Epidermal melanocyte (primary cell): ENCODE data around the gene NXPE3.
"Not testable (repeated sequence)": the region's sequence is repeated elsewhere in the genome, so short reads cannot be mapped to it uniquely, and the experiment has no call there.

Experiments used
- DNase-seq: peaks from one replicate; pipeline ENCODE4 v3.0.0; 2011; ENCODE audit warnings: low spot score; ENCODE audit not compliant: insufficient read length

Gene NXPE3

GRCh38 chr3:101779047-101779821 is at the start of gene NXPE3:
NXPE3 (plus strand) TSS chr3:101779211; CDS start chr3:101785597, 6,386 bp downstream.
- peak; percentile 60 for DNase-seq

- DNase-seq: no peak
Observed at GRCh38 chr3:101729586-101729985, 49.4 kb upstream of the NXPE3 start.

- DNase-seq: no peak
Observed at GRCh38 chr3:101730839-101731238, 48.2 kb upstream of the NXPE3 start.

GRCh38 chr3:101732240-101732641 is 46.8 kb upstream of the NXPE3 start:
- DNase-seq: no peak

- DNase-seq: no peak
Observed at GRCh38 chr3:101735833-101736232, 43.2 kb upstream of the NXPE3 start.

GRCh38 chr3:101741914-101742313 is 37.1 kb upstream of the NXPE3 start:
- not testable (repeated sequence) for DNase-seq

- no peak for DNase-seq
Observed at GRCh38 chr3:101744811-101745210, 34.2 kb upstream of the NXPE3 start.

- DNase-seq: not testable (repeated sequence)
Observed at GRCh38 chr3:101745934-101746333, 33.1 kb upstream of the NXPE3 start.

- not testable (repeated sequence) for DNase-seq
Observed at GRCh38 chr3:101753386-101754113, 25.5 kb upstream of the NXPE3 start.

- DNase-seq: no peak
Observed at GRCh38 chr3:101758224-101758623, 20.8 kb upstream of the NXPE3 start.

GRCh38 chr3:101762041-101762646 is 16.9 kb upstream of the NXPE3 start:
- no peak for DNase-seq

GRCh38 chr3:101777745-101778281 is 1.2 kb upstream of the NXPE3 start:
- not testable (repeated sequence) for DNase-seq

GRCh38 chr3:101778385-101779046 is 495 bp upstream of the NXPE3 start:
- no peak for DNase-seq

GRCh38 chr3:101779822-101780381 is 891 bp downstream of the NXPE3 start:
- DNase-seq: no peak

- peak; percentile 30 for DNase-seq
Observed at GRCh38 chr3:101780661-101781060, 1.6 kb downstream of the NXPE3 start.

GRCh38 chr3:101781166-101781565 is 2.2 kb downstream of the NXPE3 start:
- DNase-seq: no peak

- DNase-seq: no peak
Observed at GRCh38 chr3:101784855-101785613, 6.0 kb downstream of the NXPE3 start.

GRCh38 chr3:101791778-101792177 is 12.8 kb downstream of the NXPE3 start:
- DNase-seq: no peak

GRCh38 chr3:101796077-101796680 is 17.2 kb downstream of the NXPE3 start:
- DNase-seq: no peak

GRCh38 chr3:101801174-101801573 is 22.2 kb downstream of the NXPE3 start:
- no peak for DNase-seq
